ENCODE results near the gene KRT7. TPM values are rescaled to one million over a fixed set of nuclear protein-coding genes. Genes with fewer than 3 reads are reported as not detected.
A peak's percentile ranks its signal among the peaks of the same experiment; 100 is the strongest.
"Not testable (repeated sequence)": the region's sequence is repeated elsewhere in the genome, so short reads cannot be mapped to it uniquely, and the experiment has no call there.

KRT7 gene
- total RNA-seq, 1 donor from 2014 or later, result 153 TPM

- no peak for TF ChIP-seq CTCF (IDR thresholded peaks at IDR 0.05)
- no peaks in the 10 kb centered on the region for H3K36me3 ChIP-seq
- H3K4me1 ChIP-seq, result peaks cover 3 to 5% of the 10 kb centered on the region in 2 donors
- DNase-seq (ENCODE audit: low spot score in 2 of 2), result no peak
- H3K27ac ChIP-seq, result no peak overlapping the region
- no peaks in the 10 kb centered on the region for H3K27me3 ChIP-seq
- intact Hi-C loops (cut with DNase I), result no loop called here
- no peak overlapping the region for H3K4me3 ChIP-seq
- no peaks in the 10 kb centered on the region for H3K9me3 ChIP-seq
Measured at GRCh38 chr12:52256584-52256935, 23.5 kb downstream of the KRT7 start.

GRCh38 chr12:52257074-52257551 lies 24.1 kb downstream of the KRT7 start:
- H3K27me3 ChIP-seq, result no peaks in the 10 kb centered on the region
- peaks cover 3 to 5% of the 10 kb centered on the region in 2 donors for H3K4me1 ChIP-seq
- intact Hi-C loops (cut with DNase I), result no loop called here
- DNase-seq (ENCODE audit: low spot score in 2 of 2), result no peak
- H3K36me3 ChIP-seq, result no peaks in the 10 kb centered on the region
- TF ChIP-seq CTCF (IDR thresholded peaks at IDR 0.05), result no peak
- H3K9me3 ChIP-seq, result no peaks in the 10 kb centered on the region
- no peak overlapping the region for H3K27ac ChIP-seq
- H3K4me3 ChIP-seq, result no peak overlapping the region

- intact Hi-C loops (cut with DNase I); DNase-seq (ENCODE audit: low spot score in 2 of 2); H3K27me3 ChIP-seq; H3K9me3 ChIP-seq; H3K27ac ChIP-seq; H3K36me3 ChIP-seq; H3K4me1 ChIP-seq: not testable (repeated sequence)
- H3K4me3 ChIP-seq, result peak overlapping the region; percentile 44 to 61
Measured at GRCh38 chr12:52257922-52258321, 24.9 kb downstream of the KRT7 start.

- no peak for DNase-seq (ENCODE audit: low spot score in 2 of 2)
- no peaks in the 10 kb centered on the region for H3K27me3 ChIP-seq
- H3K4me3 ChIP-seq, result peak overlapping the region; percentile 44 to 61
- no peaks in the 10 kb centered on the region for H3K9me3 ChIP-seq
- H3K36me3 ChIP-seq, result no peaks in the 10 kb centered on the region
- H3K4me1 ChIP-seq, result peaks cover 3 to 5% of the 10 kb centered on the region in 2 donors
- H3K27ac ChIP-seq, result no peak overlapping the region
- intact Hi-C loops (cut with DNase I), result no loop called here
- TF ChIP-seq CTCF (IDR thresholded peaks at IDR 0.05), result peak; percentile 4 to 27 (median 12)
Measured at GRCh38 chr12:52258335-52258901, 25.4 kb downstream of the KRT7 start.

GRCh38 chr12:52259657-52260243 lies 26.7 kb downstream of the KRT7 start:
- no peaks in the 10 kb centered on the region for H3K36me3 ChIP-seq

More at GRCh38 chr12:52259657-52260243, 26.7 kb downstream of the KRT7 start:
- H3K27ac ChIP-seq, result peak overlapping the region; percentile 35 to 46
- H3K9me3 ChIP-seq, result no peaks in the 10 kb centered on the region
- no peak for DNase-seq (ENCODE audit: low spot score in 2 of 2)
- no peak overlapping the region for H3K4me3 ChIP-seq
- intact Hi-C loops (cut with DNase I), result no loop called here
- TF ChIP-seq CTCF (IDR thresholded peaks at IDR 0.05), result no peak
- H3K27me3 ChIP-seq, result no peaks in the 10 kb centered on the region
- H3K4me1 ChIP-seq, result peaks cover 3 to 5% of the 10 kb centered on the region in 2 donors

All from ascending aorta (tissue), 2 donors.